Measurements from ENCODE around the gene C3orf18. TPM values are rescaled to one million over a fixed set of nuclear protein-coding genes. Genes with fewer than 3 reads are reported as not detected.

C3orf18 gene
- total RNA-seq, 4 donors from 2014 or later = 1.3 to 3.7 (median 2.2) TPM

- H3K36me3 ChIP-seq = no peaks in the 10 kb centered on the region
- H3K4me1 ChIP-seq = peaks cover 52% of the 10 kb centered on the region
- TF ChIP-seq CTCF (IDR thresholded peaks at IDR 0.05) (no peak), POLR2A (IDR thresholded peaks at IDR 0.05) (no peak), POLR2AphosphoS5 (IDR thresholded peaks at IDR 0.05) (no peak), EP300 (IDR thresholded peaks at IDR 0.05) (no peak)
- no peaks in the 10 kb centered on the region for H3K27me3 ChIP-seq
- no peak overlapping the region for H3K4me3 ChIP-seq
- no peak overlapping the region for H3K27ac ChIP-seq
- 84% methylated on average over 4 of the region's 4 CpGs for WGBS
- no peak for DNase-seq (ENCODE audit: low spot score in 2 of 2)
- no peaks in the 10 kb centered on the region for H3K9me3 ChIP-seq
These were observed 21.3 kb upstream of the C3orf18 start for GRCh38 chr3:50588759-50589433.

GRCh38 chr3:50587806-50588758, 20.5 kb upstream of the C3orf18 start:
- no peaks in the 10 kb centered on the region for H3K27me3 ChIP-seq
- 52% methylated on average over 17 of the region's 17 CpGs for WGBS
- no peak for DNase-seq (ENCODE audit: low spot score in 2 of 2)
- H3K27ac ChIP-seq = no peak overlapping the region
- TF ChIP-seq EP300 (IDR thresholded peaks at IDR 0.05) (no peak), POLR2AphosphoS5 (IDR thresholded peaks at IDR 0.05) (no peak), POLR2A (IDR thresholded peaks at IDR 0.05) (no peak)
- peaks cover 50% of the 10 kb centered on the region for H3K4me1 ChIP-seq
- H3K9me3 ChIP-seq = no peaks in the 10 kb centered on the region
- no peaks in the 10 kb centered on the region for H3K36me3 ChIP-seq
- H3K4me3 ChIP-seq = no peak overlapping the region

- H3K27ac ChIP-seq = no peak overlapping the region
- TF ChIP-seq EP300 (IDR thresholded peaks at IDR 0.05) (no peak), POLR2A (IDR thresholded peaks at IDR 0.05) (no peak), CTCF (IDR thresholded peaks at IDR 0.05) (no peak), POLR2AphosphoS5 (IDR thresholded peaks at IDR 0.05) (no peak)
- 85% methylated on average over 6 of the region's 6 CpGs for WGBS
- no peak for DNase-seq (ENCODE audit: low spot score in 2 of 2)
- no peak overlapping the region for H3K4me3 ChIP-seq
- peaks cover 46% of the 10 kb centered on the region for H3K4me1 ChIP-seq
- H3K27me3 ChIP-seq = no peaks in the 10 kb centered on the region
- no peaks in the 10 kb centered on the region for H3K9me3 ChIP-seq
- H3K36me3 ChIP-seq = no peaks in the 10 kb centered on the region
These were observed 19.8 kb upstream of the C3orf18 start for GRCh38 chr3:50587373-50587772.

- no peak for DNase-seq (ENCODE audit: low spot score in 2 of 2)
- H3K27ac ChIP-seq = no peak overlapping the region
- no peaks in the 10 kb centered on the region for H3K36me3 ChIP-seq
- no peaks in the 10 kb centered on the region for H3K27me3 ChIP-seq
- no peak for TF ChIP-seq POLR2A (IDR thresholded peaks at IDR 0.05)
- no peak for TF ChIP-seq EP300 (IDR thresholded peaks at IDR 0.05)
- no peak for TF ChIP-seq POLR2AphosphoS5 (IDR thresholded peaks at IDR 0.05)
- no peak for TF ChIP-seq CTCF (IDR thresholded peaks at IDR 0.05)
- H3K4me3 ChIP-seq = no peak overlapping the region
- peaks cover 45% of the 10 kb centered on the region for H3K4me1 ChIP-seq
- H3K9me3 ChIP-seq = no peaks in the 10 kb centered on the region
- 85% methylated on average over 3 of the region's 3 CpGs for WGBS
These were observed 19.2 kb upstream of the C3orf18 start for GRCh38 chr3:50586763-50587070.

DNA sequence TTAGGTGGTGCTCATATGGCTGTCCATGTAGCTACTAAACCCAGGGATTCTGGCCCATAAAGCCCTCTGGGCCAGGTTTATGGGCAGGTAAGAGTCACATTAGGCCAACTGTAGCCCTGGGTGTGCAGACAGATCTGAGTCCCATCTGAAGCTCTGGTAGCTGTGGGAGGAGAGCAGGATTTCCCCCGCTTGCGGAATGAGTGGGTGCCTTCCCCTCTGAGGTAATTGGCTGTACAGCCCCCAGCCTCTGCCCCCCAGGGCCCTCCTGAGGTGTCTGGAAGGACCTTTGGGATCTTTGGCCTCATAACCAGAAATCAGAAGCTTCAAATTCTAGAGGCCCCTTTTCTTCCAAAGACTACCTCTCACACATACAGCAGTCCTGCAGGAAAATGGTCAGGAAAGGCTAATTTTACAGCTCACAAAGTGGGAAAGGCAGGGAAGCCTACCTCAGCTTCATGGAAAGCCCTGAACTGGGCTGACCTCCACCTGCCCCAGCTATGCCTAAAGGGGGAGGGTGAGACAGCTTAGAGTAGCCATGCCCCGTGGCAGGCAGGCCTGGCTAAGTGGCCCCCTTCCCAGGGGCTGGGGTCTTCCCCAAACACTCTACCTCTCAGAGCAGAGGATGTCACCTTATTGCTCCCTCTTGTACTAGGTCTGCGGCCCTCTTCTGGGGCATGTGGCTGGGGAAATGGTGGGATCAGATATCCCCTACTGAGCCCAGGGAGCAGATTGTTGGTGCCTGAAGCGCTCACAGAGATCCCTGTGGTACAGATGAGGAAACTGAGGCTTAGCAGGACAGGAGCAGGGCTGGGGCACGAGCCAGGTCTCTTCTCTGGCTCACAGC, 18.6 kb upstream of the C3orf18 start:
- Histone ChIP-seq H3K27me3 (no peaks in the 10 kb centered on the region), H3K27ac (no peak overlapping the region), H3K9me3 (no peaks in the 10 kb centered on the region), H3K36me3 (peaks cover under 1% of the 10 kb centered on the region), H3K4me1 (peaks cover 39% of the 10 kb centered on the region), H3K4me3 (no peak overlapping the region)
- no peak for DNase-seq (ENCODE audit: low spot score in 2 of 2)
- no peak for TF ChIP-seq POLR2A (IDR thresholded peaks at IDR 0.05)
- TF ChIP-seq POLR2AphosphoS5 (IDR thresholded peaks at IDR 0.05) = no peak
- TF ChIP-seq EP300 (IDR thresholded peaks at IDR 0.05) = no peak
- no peak for TF ChIP-seq CTCF (IDR thresholded peaks at IDR 0.05)
- WGBS = 97% methylated on average over 4 of the region's 6 CpGs
